HepG2 (cell line): ENCODE measurements around the gene PSMG1. TPM values are rescaled to one million over a fixed set of nuclear protein-coding genes. Genes with fewer than 3 reads are reported as not detected.

Experiments used
- DNMT3B ChIP-seq: conservative IDR thresholded peaks from 2 replicates; pipeline ENCODE4 v1.6.1; 2016; ENCODE audit warnings: missing biosample characterization, control low read depth
- DR1 ChIP-seq: sonication (generic); formaldehyde crosslinking; IDR thresholded peaks from 2 replicates; pipeline ENCODE4 v1.8.0; 2021; ENCODE audit warnings: mild to moderate bottlenecking, missing genetic modification reagents, inconsistent platforms
- ESRRA ChIP-seq: sonication (generic); formaldehyde crosslinking; IDR thresholded peaks from 2 replicates; pipeline ENCODE4 v1.5.1; 2020; ENCODE audit warnings: mild to moderate bottlenecking, low read depth, missing genetic modification reagents
- GATA4 ChIP-seq: sonication (generic); IDR thresholded peaks from 2 replicates; pipeline ENCODE4 v1.6.1; 2016; ENCODE audit warnings: antibody characterized with exemption, low read depth, borderline replicate concordance
- IRX3 ChIP-seq: sonication (generic); formaldehyde crosslinking; IDR thresholded peaks from 2 replicates; pipeline ENCODE4 v1.8.1; 2023; ENCODE audit warnings: mild to moderate bottlenecking, low read depth, missing genetic modification reagents, borderline replicate concordance
- NFIB ChIP-seq: sonication (generic); formaldehyde crosslinking; IDR thresholded peaks from 2 replicates; pipeline ENCODE4 v1.9.0; 2021; ENCODE audit warnings: missing genetic modification reagents, mild to moderate bottlenecking, borderline replicate concordance
- NFRKB ChIP-seq: fragments of 450-650 bp; IDR thresholded peaks from 2 replicates; pipeline ENCODE4 v1.6.1; 2017
- PBX3 ChIP-seq: sonication (generic); formaldehyde crosslinking; IDR thresholded peaks from 2 replicates; pipeline ENCODE4 v1.8.1; 2023; ENCODE audit warnings: missing genetic modification reagents, inconsistent platforms, borderline replicate concordance
- RXRA ChIP-seq: sonication (generic); formaldehyde crosslinking; IDR thresholded peaks from 2 replicates; pipeline ENCODE4 v1.5.1; 2020; ENCODE audit warnings: missing genetic modification reagents
- SNRNP70 ChIP-seq: fragments of 200-400 bp; formaldehyde crosslinking; IDR thresholded peaks from 2 replicates; pipeline ENCODE4 v1.6.1; 2017; ENCODE audit warnings: mild to moderate bottlenecking, low read depth, low read length, moderate library complexity
- ZNF205 ChIP-seq: IDR thresholded peaks from 2 replicates; pipeline ENCODE4 v1.6.1; 2018; ENCODE audit warnings: missing biosample characterization, missing genetic modification reagents
- ZNF558 ChIP-seq: sonication (generic); formaldehyde crosslinking; IDR thresholded peaks from 2 replicates; pipeline ENCODE4 v1.9.0; 2022; ENCODE audit warnings: mild to moderate bottlenecking, missing genetic modification reagents, borderline replicate concordance
- ZNF7 ChIP-seq: IDR thresholded peaks from 2 replicates; pipeline ENCODE4 v1.6.1; 2016; ENCODE audit warnings: missing biosample characterization, missing genetic modification reagents
- ZNF713 ChIP-seq: sonication (generic); formaldehyde crosslinking; IDR thresholded peaks from 2 replicates; pipeline ENCODE4 v1.4.0; 2020; ENCODE audit warnings: mild to moderate bottlenecking, missing genetic modification reagents
- ZNF781 ChIP-seq: sonication (generic); formaldehyde crosslinking; IDR thresholded peaks from 2 replicates; pipeline ENCODE4 v1.5.1; 2020; ENCODE audit warnings: borderline replicate concordance, mild to moderate bottlenecking, missing genetic modification reagents; ENCODE audit errors: not compliant biosample characterization
- ZNF891 ChIP-seq: sonication (generic); formaldehyde crosslinking; IDR thresholded peaks from 2 replicates; pipeline ENCODE4 v1.5.0; 2020; ENCODE audit warnings: mild to moderate bottlenecking, missing genetic modification reagents
- polyA plus RNA-seq, 8 experiments: library from polyadenylated mRNA; depleted of rRNA in 3 of 8; stranded (reverse) in 7 of 8; unstranded in 1 of 8; fragments of >200 nt; fragmentation: Illumina TruSeq in 4 of 8; extraction: Trizol in 4 of 8; gene quantifications; 2 replicates each; pipeline versions ENCODE4 v1.2.1 to v1.2.3, GENCODE V29; 2011 to 2016; ENCODE audit warnings: low read depth in 4 of 8, missing spikeins in 1 of 8, mixed read lengths in 1 of 8; ENCODE audit not compliant: insufficient read depth in 1 of 8
- total RNA-seq, 5 experiments: library from RNA; depleted of rRNA; stranded (reverse); fragments of >200 nt; fragmentation: Illumina TruSeq; extraction: Trizol; gene quantifications; 2 replicates each; pipeline ENCODE4 v1.2.3, GENCODE V29; 2016; ENCODE audit warnings: low read depth in 1 of 5
- TF ChIP-seq, protein P1 (sequence below): sonication (generic); formaldehyde crosslinking; IDR thresholded peaks from 2 replicates; pipeline ENCODE4 v1.4.0; 2020; ENCODE audit warnings: missing genetic modification reagents, borderline replicate concordance
- TF ChIP-seq, protein P2 (sequence below): sonication (generic); formaldehyde crosslinking; IDR thresholded peaks from 2 replicates; pipeline ENCODE4 v1.9.0; 2021; ENCODE audit warnings: missing genetic modification reagents, borderline replicate concordance

PSMG1 gene
- total and polyA plus RNA-seq, 2 of the 13 experiments (the other 11 are each of a cell fraction or from before 2014, with no cell fraction given): 63.6 to 173 TPM

GRCh38 chr21:39183272-39184049 lies at the start of gene PSMG1 (continued):
- TF ChIP-seq NFRKB: no peak
- no peak; the same call in 1 of the 2 replicates for TF ChIP-seq PBX3
- TF ChIP-seq ZNF205: peak; percentile 71
- 0 out of 2 replicates have a peak, but pooled peaks have one; percentile 18 for TF ChIP-seq GATA4
- no peak for TF ChIP-seq DNMT3B (CRISPR knock-in tag)
- TF ChIP-seq NFIB (CRISPR knock-in tag): no peak
- TF ChIP-seq IRX3: no peak
- peak; percentile 67; the same call in 1 of the 2 replicates for TF ChIP-seq DR1 (CRISPR knock-in tag)
- peak; percentile 9; the same call in 1 of the 2 replicates for TF ChIP-seq RXRA
- TF ChIP-seq, protein P1, sequence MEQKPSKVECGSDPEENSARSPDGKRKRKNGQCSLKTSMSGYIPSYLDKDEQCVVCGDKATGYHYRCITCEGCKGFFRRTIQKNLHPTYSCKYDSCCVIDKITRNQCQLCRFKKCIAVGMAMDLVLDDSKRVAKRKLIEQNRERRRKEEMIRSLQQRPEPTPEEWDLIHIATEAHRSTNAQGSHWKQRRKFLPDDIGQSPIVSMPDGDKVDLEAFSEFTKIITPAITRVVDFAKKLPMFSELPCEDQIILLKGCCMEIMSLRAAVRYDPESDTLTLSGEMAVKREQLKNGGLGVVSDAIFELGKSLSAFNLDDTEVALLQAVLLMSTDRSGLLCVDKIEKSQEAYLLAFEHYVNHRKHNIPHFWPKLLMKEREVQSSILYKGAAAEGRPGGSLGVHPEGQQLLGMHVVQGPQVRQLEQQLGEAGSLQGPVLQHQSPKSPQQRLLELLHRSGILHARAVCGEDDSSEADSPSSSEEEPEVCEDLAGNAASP (CRISPR knock-in tag): no peak
- TF ChIP-seq ZNF7 (CRISPR knock-in tag): no peak
- 0 out of 2 replicates have a peak, but pooled peaks have one; percentile 60 for TF ChIP-seq SNRNP70
- peak; percentile 65; the same call in 1 of the 2 replicates for TF ChIP-seq ZNF558 (CRISPR knock-in tag)
- no peak for TF ChIP-seq ZNF713 (CRISPR knock-in tag)
- TF ChIP-seq ZNF891 (CRISPR knock-in tag): peak; percentile 92
- TF ChIP-seq ZNF781 (CRISPR knock-in tag): no peak
- TF ChIP-seq, protein P2, sequence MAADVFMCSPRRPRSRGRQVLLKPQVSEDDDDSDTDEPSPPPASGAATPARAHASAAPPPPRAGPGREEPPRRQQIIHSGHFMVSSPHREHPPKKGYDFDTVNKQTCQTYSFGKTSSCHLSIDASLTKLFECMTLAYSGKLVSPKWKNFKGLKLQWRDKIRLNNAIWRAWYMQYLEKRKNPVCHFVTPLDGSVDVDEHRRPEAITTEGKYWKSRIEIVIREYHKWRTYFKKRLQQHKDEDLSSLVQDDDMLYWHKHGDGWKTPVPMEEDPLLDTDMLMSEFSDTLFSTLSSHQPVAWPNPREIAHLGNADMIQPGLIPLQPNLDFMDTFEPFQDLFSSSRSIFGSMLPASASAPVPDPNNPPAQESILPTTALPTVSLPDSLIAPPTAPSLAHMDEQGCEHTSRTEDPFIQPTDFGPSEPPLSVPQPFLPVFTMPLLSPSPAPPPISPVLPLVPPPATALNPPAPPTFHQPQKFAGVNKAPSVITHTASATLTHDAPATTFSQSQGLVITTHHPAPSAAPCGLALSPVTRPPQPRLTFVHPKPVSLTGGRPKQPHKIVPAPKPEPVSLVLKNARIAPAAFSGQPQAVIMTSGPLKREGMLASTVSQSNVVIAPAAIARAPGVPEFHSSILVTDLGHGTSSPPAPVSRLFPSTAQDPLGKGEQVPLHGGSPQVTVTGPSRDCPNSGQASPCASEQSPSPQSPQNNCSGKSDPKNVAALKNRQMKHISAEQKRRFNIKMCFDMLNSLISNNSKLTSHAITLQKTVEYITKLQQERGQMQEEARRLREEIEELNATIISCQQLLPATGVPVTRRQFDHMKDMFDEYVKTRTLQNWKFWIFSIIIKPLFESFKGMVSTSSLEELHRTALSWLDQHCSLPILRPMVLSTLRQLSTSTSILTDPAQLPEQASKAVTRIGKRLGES (CRISPR knock-in tag): 0 out of 2 replicates have a peak, but pooled peaks have one; percentile 26
- 0 out of 2 replicates have a peak, but pooled peaks have one; percentile 50 for TF ChIP-seq ESRRA (CRISPR knock-in tag)
